Naive B cell (primary cell): ENCODE data around the gene DIS3L2. TPM values are rescaled to one million over a fixed set of nuclear protein-coding genes. Genes with fewer than 3 reads are reported as not detected.
A peak's percentile ranks its signal among the peaks of the same experiment; 100 is the strongest.

Experiments
- ATAC-seq, 2 donors: fragments of 150-1000 bp; cut with Tn5 transposase; 2 replicates each; pipeline ENCODE4 v1.10.0; 2021; ENCODE audit warnings: low read depth in 2 of 2, mild to moderate bottlenecking in 2 of 2, moderate library complexity in 2 of 2
- DNase-seq: peaks from one replicate; pipeline ENCODE4 v3.0.0; 2022
- H3K27ac Mint-ChIP-seq, 6 donors: one replicate each; pipeline ENCODE4 v1.8.0; 2020 to 2022; ENCODE audit warnings: mild to moderate bottlenecking in 6 of 6, mixed read lengths in 6 of 6, moderate library complexity in 5 of 6, inconsistent platforms in 2 of 6
- H3K27me3 Mint-ChIP-seq, 3 donors: one replicate each; pipeline ENCODE4 v1.8.0; 2021 to 2022; ENCODE audit warnings: mixed read lengths in 3 of 3, mild to moderate bottlenecking in 1 of 3
- H3K36me3 Mint-ChIP-seq, 2 donors: one replicate each; pipeline ENCODE4 v1.8.0; 2020 to 2022; ENCODE audit warnings: mixed read lengths in 2 of 2, inconsistent platforms in 1 of 2, mild to moderate bottlenecking in 1 of 2
- H3K4me1 Mint-ChIP-seq, 3 donors: one replicate each; pipeline ENCODE4 v1.8.0; 2020 to 2022; ENCODE audit warnings: mixed read lengths in 3 of 3, inconsistent platforms in 1 of 3, mild to moderate bottlenecking in 1 of 3, moderate library complexity in 1 of 3
- H3K4me3 Mint-ChIP-seq, 8 donors: one replicate each; pipeline ENCODE4 v1.8.0; 2020 to 2022; ENCODE audit warnings: mild to moderate bottlenecking in 8 of 8, mixed read lengths in 8 of 8, moderate library complexity in 8 of 8, inconsistent platforms in 2 of 8
- H3K9me3 Mint-ChIP-seq, 7 donors: one replicate each; pipeline ENCODE4 v1.8.0; 2020 to 2022; ENCODE audit warnings: mixed read lengths in 7 of 7, mild to moderate bottlenecking in 5 of 7, inconsistent platforms in 2 of 7, moderate library complexity in 1 of 7
- polyA plus RNA-seq, 6 donors: library from polyadenylated mRNA; unstranded; fragments of 300-500 nt; fragmentation: Illumina TruSeq; gene quantifications; one replicate each; pipeline ENCODE4 v1.2.3, GENCODE V29; 2021; ENCODE audit warnings: low read depth in 6 of 6

The DIS3L2 gene
- polyA plus RNA-seq, 6 donors from 2014 or later: 6.0 to 29.0 (median 17.6) TPM

GRCh38 chr2:232236200-232236599 lies 274.7 kb downstream of the DIS3L2 start:
- Mint-ChIP-seq H3K27me3 (no peaks in the 10 kb centered on the region), H3K4me3 (peak overlapping the region in 1 of 8 donors; percentile 41), H3K4me1 (peaks cover 2 to 16% (median 7%) of the 10 kb centered on the region in 3 donors), H3K36me3 (peaks cover 19 to 22% of the 10 kb centered on the region in 2 donors), H3K27ac (no peak overlapping the region), H3K9me3 (no peaks in the 10 kb centered on the region)
- DNase-seq: no peak
- ATAC-seq: no peak

DNA sequence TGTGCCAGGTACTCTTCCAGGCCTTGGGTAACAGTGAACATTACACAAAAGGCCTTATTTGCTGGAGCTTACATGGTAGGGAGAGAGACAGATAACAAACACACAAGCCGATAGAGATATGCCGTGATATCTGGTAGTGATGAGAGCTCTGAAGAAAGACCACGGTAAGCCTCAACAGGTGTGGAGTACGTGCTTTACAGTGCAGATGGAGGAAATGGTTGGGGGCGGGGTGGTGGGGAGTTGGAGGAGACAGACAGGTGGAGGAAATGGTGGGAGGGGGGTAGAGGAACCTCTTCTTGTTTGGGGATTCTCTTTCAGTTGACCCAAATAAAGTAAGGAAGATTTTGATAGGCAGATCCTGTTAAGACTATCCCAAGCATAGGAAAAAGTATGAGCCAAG lies 276.0 kb downstream of the DIS3L2 start:
- ATAC-seq (no peak), DNase-seq (no peak)
- Mint-ChIP-seq H3K27me3 (no peaks in the 10 kb centered on the region), H3K9me3 (no peaks in the 10 kb centered on the region), H3K4me1 (peaks cover 2 to 7% (median 6%) of the 10 kb centered on the region in 3 donors), H3K27ac (peak overlapping the region in 1 of 6 donors; percentile 31), H3K4me3 (no peak overlapping the region), H3K36me3 (peaks cover 15% of the 10 kb centered on the region in 2 donors)

DNA sequence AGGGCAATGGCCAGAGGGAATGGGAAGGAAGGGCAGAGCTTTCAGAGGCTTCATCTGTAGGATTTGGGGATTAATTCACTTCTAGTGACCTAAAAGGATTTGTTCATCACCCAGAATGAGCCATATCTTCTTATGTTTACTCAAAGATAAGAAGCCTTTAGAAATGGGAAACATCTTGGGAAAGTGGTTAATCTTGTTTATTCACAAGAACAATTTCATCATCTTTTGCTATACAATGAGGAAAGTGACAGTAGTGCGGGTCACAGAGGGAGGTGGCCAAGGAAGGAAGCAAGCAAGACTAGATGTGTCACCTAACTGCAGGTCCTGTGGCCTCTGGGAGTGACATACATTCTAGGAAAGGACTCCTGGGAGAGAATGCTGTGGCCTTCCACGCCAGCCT lies 276.6 kb downstream of the DIS3L2 start:
- Mint-ChIP-seq H3K9me3 (no peaks in the 10 kb centered on the region), H3K4me1 (peaks cover 2 to 7% (median 3%) of the 10 kb centered on the region in 3 donors), H3K27ac (no peak overlapping the region), H3K36me3 (peaks cover 15% of the 10 kb centered on the region in 2 donors), H3K27me3 (no peaks in the 10 kb centered on the region), H3K4me3 (peak overlapping the region in 1 of 8 donors; percentile 47)
- DNase-seq (no peak), ATAC-seq (no peak)

DNA sequence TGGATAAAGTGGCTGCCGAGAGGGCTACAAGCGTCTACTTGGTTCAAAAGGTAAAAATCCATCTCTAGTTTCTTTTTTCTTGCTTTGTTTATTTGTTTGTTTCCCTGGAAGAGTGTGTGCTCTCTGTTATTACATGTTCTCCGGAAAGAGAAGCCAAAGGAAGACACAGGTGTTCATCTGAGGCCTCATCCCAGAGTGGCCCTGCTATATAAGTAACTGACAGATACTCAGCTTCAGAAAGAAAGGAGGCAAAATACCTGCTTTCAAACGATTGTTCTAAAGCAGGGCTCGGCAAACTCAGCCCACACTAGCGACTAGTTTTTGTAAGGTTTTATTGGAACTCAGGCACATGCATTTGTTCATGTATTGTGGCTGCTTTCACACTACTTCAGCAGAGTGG lies 277.1 kb downstream of the DIS3L2 start:
- ATAC-seq (no peak), DNase-seq (no peak)
- Mint-ChIP-seq H3K4me1 (peaks cover 2 to 4% (median 3%) of the 10 kb centered on the region in 3 donors), H3K36me3 (peaks cover 15% of the 10 kb centered on the region in 2 donors), H3K27ac (no peak overlapping the region), H3K4me3 (no peak overlapping the region), H3K27me3 (no peaks in the 10 kb centered on the region), H3K9me3 (no peaks in the 10 kb centered on the region)

GRCh38 chr2:232239951-232240681 lies 278.6 kb downstream of the DIS3L2 start:
- peaks cover 15% of the 10 kb centered on the region in 2 donors for H3K36me3 Mint-ChIP-seq
- no peak for DNase-seq
- peaks cover 0 to 2% (median 0%) of the 10 kb centered on the region in 3 donors for H3K4me1 Mint-ChIP-seq
- no peaks in the 10 kb centered on the region for H3K9me3 Mint-ChIP-seq
- peak overlapping the region in 1 of 6 donors; percentile 69 for H3K27ac Mint-ChIP-seq
- ATAC-seq: no peak
- H3K4me3 Mint-ChIP-seq: no peak overlapping the region
- H3K27me3 Mint-ChIP-seq: no peaks in the 10 kb centered on the region

DNA sequence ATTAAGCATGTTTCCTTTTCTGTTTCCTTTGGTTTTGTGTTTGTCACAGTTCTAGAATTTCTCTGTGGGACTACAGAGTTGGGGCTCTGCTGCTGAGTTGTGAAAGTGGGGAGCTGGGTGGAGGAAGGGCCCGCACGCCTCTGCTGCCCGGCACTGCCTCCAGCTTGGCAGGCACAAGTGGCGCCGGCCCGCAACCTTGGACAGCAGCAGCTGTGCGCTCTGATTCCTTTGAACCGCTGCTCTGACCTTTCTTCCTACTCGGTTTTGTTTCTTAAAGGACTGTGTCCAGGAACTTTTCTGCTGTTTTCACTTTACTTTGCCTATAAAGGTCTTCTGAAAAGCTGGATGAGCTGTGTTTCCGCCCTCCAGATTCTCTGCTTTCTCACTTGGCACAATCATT lies 279.4 kb downstream of the DIS3L2 start:
- peaks cover 15% of the 10 kb centered on the region in 2 donors for H3K36me3 Mint-ChIP-seq
- H3K9me3 Mint-ChIP-seq: no peaks in the 10 kb centered on the region
- peaks cover 0 to 2% (median 0%) of the 10 kb centered on the region in 3 donors for H3K4me1 Mint-ChIP-seq
- H3K4me3 Mint-ChIP-seq: no peak overlapping the region
- H3K27me3 Mint-ChIP-seq: no peaks in the 10 kb centered on the region
- ATAC-seq (no peak), DNase-seq (no peak)
- peak overlapping the region in 1 of 6 donors; percentile 5 for H3K27ac Mint-ChIP-seq

DNA sequence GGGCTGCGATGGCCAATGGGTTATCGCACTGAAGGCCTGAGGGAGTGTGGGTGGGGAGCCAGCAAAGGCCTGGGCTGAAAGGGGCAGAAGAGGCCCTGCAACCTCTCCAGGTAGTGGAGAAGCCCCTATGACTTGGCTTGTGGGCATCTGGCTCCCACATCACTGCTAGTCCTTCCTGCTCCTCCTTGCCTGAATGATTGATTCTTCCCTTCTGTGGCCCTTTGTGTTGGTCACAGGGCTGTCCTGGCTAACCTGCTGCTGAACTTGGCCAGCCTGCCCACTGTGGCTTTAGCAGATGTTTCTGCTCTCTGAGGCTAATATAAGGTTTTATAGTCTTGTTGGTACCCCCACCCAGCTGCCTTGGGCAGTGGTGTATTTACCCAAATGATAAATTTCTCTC lies 280.8 kb downstream of the DIS3L2 start:
- Mint-ChIP-seq H3K4me1 (peaks cover 0 to 2% (median 0%) of the 10 kb centered on the region in 3 donors), H3K36me3 (peaks cover 15% of the 10 kb centered on the region in 2 donors), H3K9me3 (no peaks in the 10 kb centered on the region), H3K4me3 (no peak overlapping the region), H3K27ac (peak overlapping the region in 1 of 6 donors; percentile 19), H3K27me3 (no peaks in the 10 kb centered on the region)
- DNase-seq: no peak
- no peak for ATAC-seq

DNA sequence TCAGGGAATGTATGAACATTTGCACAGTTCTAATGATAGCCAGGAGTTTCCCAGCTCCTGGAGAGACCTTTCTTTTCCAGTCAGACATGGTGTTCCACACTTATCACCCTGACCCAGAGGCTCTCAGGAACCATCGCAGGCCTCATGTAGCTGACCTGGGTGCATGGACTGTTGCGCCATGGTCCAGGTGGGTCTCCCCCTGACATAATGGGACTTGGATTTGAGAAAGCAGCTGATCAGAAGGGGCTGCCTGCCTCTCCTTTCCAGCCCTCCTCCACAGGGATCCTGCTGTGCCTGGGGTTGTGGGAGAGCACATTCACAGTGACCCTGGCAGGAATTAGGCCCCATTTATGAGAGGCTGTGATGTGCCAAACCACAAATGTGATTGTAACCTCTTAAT lies 283.6 kb downstream of the DIS3L2 start:
- H3K9me3 Mint-ChIP-seq: no peaks in the 10 kb centered on the region
- DNase-seq (no peak), ATAC-seq (no peak)
- no peak overlapping the region for H3K27ac Mint-ChIP-seq
- no peak overlapping the region for H3K4me3 Mint-ChIP-seq
- H3K27me3 Mint-ChIP-seq: no peaks in the 10 kb centered on the region
- no peaks in the 10 kb centered on the region for H3K4me1 Mint-ChIP-seq
- peaks cover 13 to 14% of the 10 kb centered on the region in 2 donors for H3K36me3 Mint-ChIP-seq

DNA sequence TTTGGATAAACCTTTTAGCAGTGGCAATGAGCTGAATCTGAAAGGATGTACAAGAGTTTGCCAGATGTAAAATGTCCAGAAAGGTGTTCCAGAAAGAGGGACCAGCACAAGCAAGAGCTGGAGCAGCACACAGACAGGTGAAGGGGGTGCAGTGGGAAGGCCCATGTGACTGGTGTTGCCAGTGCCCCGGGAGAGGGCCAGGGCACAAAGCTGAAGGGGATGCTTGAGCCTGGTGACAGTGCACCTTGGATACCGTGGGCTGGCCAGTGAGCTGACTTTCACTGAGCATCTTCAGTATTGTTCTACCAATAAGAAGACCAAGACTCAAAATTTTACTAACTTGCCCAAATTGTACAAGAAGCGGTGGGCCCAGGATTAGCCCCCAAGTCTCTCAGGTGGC lies 284.7 kb downstream of the DIS3L2 start:
- peaks cover 22 to 23% of the 10 kb centered on the region in 2 donors for H3K36me3 Mint-ChIP-seq
- no peaks in the 10 kb centered on the region for H3K27me3 Mint-ChIP-seq
- DNase-seq (no peak), ATAC-seq (no peak)
- H3K27ac Mint-ChIP-seq: no peak overlapping the region
- no peaks in the 10 kb centered on the region for H3K4me1 Mint-ChIP-seq
- H3K9me3 Mint-ChIP-seq: no peaks in the 10 kb centered on the region
- H3K4me3 Mint-ChIP-seq: no peak overlapping the region

DNA sequence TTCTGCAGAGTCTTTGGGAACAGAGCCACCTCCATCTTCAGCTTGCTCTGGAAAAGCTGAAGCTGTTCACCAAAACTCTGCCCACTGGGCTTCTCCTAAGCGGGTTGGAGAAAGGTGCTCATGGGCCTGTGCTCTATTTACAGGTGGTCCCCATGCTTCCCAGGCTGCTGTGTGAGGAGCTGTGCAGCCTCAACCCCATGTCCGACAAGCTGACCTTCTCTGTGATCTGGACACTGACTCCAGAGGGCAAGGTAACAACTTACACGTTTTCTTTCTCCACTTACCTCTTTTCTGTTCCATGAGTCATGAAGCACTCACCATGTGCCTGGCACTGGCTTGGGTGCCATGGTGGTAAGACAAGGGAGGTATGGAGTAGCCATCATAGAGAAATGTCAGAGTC lies 287.6 kb downstream of the DIS3L2 start:
- H3K9me3 Mint-ChIP-seq: no peaks in the 10 kb centered on the region
- no peak overlapping the region for H3K4me3 Mint-ChIP-seq
- DNase-seq (no peak), ATAC-seq (no peak)
- peak overlapping the region in 1 of 6 donors; percentile 65 for H3K27ac Mint-ChIP-seq
- H3K27me3 Mint-ChIP-seq: no peaks in the 10 kb centered on the region
- H3K36me3 Mint-ChIP-seq: peaks cover 29 to 34% of the 10 kb centered on the region in 2 donors
- no peaks in the 10 kb centered on the region for H3K4me1 Mint-ChIP-seq

GRCh38 chr2:232250246-232251175 lies 289.0 kb downstream of the DIS3L2 start:
- no peaks in the 10 kb centered on the region for H3K4me1 Mint-ChIP-seq
- H3K4me3 Mint-ChIP-seq: no peak overlapping the region
- no peak overlapping the region for H3K27ac Mint-ChIP-seq
- DNase-seq (no peak), ATAC-seq (no peak)
- H3K36me3 Mint-ChIP-seq: peaks cover 29 to 40% of the 10 kb centered on the region in 2 donors
- H3K9me3 Mint-ChIP-seq: no peaks in the 10 kb centered on the region
- H3K27me3 Mint-ChIP-seq: no peaks in the 10 kb centered on the region

- no peak overlapping the region for H3K27ac Mint-ChIP-seq
- H3K9me3 Mint-ChIP-seq: no peaks in the 10 kb centered on the region
- DNase-seq (no peak), ATAC-seq (no peak)
- peaks cover 33 to 41% of the 10 kb centered on the region in 2 donors for H3K36me3 Mint-ChIP-seq
- H3K4me1 Mint-ChIP-seq: peaks cover 2 to 5% (median 3%) of the 10 kb centered on the region in 3 donors
- no peaks in the 10 kb centered on the region for H3K27me3 Mint-ChIP-seq
- no peak overlapping the region for H3K4me3 Mint-ChIP-seq
Measured at GRCh38 chr2:232255033-232255432, 293.5 kb downstream of the DIS3L2 start.

DNA sequence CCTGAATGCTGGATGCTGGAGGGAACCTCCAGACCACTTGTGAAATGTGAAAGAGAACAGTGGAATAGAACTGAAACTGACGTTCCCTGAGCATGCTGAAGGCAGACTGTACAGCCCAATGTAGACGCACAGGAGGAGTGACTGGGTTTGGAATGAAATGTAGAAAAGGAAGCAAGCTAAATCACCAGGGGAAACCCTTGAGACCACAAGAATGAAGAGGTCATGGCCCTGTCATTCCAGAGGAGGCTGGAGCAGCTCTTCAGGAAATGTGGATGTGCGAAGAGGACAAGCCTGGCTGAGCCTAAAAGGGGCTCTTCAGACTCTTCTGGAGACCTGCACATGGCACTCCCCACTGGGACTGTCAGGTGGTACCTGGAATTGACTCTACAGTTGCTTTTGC lies 298.6 kb downstream of the DIS3L2 start:
- H3K36me3 Mint-ChIP-seq: peaks cover 41 to 51% of the 10 kb centered on the region in 2 donors
- peaks cover 3 to 6% (median 5%) of the 10 kb centered on the region in 3 donors for H3K4me1 Mint-ChIP-seq
- DNase-seq (no peak), ATAC-seq (no peak)
- H3K27me3 Mint-ChIP-seq: no peaks in the 10 kb centered on the region
- H3K4me3 Mint-ChIP-seq: no peak overlapping the region
- no peaks in the 10 kb centered on the region for H3K9me3 Mint-ChIP-seq
- peak overlapping the region in 1 of 6 donors; percentile 86 for H3K27ac Mint-ChIP-seq
